Stimulated activated naive CD4-positive, alpha-beta T cell (primary cell): ENCODE results near the gene CCSER2.
"Not testable (repeated sequence)": the region's sequence is repeated elsewhere in the genome, so short reads cannot be mapped to it uniquely, and the experiment has no call there.

ENCODE experiments used
- DNase-seq, 6 experiments: peaks; one replicate each; lab custom pipeline; 2025; lab: John Stamatoyannopoulos, UW

The CCSER2 gene

DNA sequence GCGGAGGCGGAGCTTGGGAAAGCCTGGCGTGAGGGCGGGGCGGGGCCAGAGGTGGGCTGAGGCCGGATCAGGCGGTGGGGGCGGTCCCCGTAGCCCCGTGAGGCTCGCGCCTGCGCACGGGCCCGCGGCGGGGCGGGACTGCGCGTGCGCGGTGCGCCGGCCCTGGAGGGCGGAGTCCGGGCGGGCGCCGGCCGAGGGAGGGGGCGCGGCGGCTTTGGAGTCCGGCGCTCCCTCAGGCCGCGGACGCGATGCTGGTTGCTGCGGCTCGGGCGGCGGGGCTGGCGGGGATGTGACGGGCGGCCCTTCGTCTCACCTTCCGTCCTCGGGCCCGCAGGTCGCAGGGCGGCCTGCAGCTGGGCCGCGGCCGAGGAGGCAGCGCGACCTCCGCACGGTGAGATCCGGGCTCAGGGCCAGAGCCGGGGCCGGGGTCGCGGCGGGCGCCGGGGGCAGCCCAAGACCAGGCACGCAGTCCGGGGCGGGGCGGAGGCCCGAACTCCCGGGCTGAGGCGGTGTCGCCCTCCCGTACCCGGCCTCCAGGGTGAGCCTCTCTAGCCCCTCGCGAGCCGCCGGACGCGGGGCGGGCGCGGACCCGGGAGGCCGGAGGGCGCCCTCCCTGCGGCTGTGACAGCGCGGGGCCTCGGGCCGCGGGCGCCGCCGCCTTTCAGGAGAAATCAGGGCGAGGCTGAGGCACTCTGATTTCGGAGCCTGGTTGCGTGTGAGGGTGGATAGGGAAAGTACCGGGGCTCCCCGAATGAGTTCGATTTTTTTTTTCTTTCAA lies at the start of gene CCSER2:
Gene CCSER2, plus strand, starts transcription at position 172 of the 778 bp plus-strand sequence. CDS start 42,464 bp downstream, outside the sequence.
- peak; percentile 77 to 90 (median 84) for DNase-seq

- not testable (repeated sequence) for DNase-seq
These were observed 48.4 kb upstream of the CCSER2 start for GRCh38 chr10:84279876-84280475.

- DNase-seq: no peak
These were observed 41.7 kb upstream of the CCSER2 start for GRCh38 chr10:84286695-84287094.

GRCh38 chr10:84288151-84288550 lies 40.2 kb upstream of the CCSER2 start:
- DNase-seq: no peak

DNA sequence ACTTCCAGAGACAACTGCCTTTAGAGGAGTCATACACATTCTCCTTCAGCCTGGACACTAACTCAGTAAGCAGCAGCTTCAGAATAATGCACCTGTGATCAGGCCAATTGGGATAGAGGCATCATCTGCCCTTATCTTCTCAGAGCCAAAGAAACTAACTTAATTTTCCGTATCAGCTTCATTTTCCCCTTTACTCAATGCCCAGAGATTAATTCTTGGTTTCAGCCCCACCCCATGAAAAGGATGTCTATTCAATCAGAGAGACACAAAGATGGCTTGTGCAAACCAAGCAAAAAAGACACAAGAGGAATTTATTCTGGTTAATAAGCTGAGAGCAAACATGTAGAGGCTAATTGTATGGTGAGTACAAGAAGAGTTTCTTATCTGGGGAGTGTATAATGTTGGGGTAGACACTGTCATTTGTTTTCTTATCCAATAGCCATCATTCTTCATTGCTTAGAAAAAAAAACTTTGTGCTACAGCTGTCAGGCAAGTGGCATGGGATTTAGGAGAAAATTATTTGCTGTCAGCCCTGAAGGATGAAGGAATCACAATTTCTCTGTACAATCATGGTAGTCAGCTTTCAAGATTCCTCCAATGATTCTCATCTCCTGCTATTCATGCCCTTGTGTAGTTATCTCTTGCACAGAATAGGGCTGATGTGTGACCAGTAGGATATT lies 38.7 kb upstream of the CCSER2 start:
- DNase-seq: no peak

DNA sequence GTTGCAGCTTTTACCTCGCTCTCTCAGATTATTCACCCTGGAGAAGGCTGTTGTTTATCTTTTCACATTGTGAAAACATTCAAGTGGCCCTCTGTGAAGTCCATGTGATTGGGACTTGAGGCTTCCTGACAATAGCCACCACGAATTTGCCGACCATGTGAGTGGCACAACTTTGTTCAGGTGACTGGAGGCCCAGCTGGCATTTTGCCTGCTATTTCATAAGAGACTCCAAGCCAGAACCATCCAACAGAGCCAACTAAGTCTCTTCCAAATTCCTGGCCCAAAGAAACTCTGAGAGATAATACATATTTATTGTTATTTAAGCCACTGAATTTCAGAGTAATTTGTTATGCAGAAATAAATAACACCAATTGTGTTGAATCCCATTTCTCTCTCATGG lies 38.2 kb upstream of the CCSER2 start:
- no peak for DNase-seq

- no peak for DNase-seq
These were observed 37.0 kb upstream of the CCSER2 start for GRCh38 chr10:84291384-84291783.

- no peak for DNase-seq
These were observed 35.9 kb upstream of the CCSER2 start for GRCh38 chr10:84292502-84292901.

GRCh38 chr10:84293171-84293570 lies 35.2 kb upstream of the CCSER2 start:
- DNase-seq: no peak

DNA sequence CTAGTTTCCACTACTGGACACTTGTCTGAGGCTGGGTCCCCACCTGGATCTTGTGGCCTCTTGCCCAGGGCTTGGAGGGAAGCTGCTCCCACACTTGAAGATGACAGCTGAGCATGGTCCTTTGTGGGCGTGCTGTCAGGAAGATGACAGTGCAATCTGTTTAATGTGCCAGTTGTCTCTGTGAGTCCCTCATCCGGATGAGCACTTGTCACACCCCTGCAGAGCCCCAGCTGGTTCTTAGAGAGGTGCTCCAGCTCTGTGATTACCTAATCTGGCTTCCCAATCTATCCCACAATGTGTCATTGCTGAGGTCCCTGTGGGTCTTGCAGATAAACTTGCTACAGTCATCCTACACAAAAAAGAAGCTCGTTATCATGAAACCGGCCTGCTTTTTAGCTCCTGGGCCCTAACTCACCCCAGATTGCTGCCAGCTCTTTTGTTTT lies 34.8 kb upstream of the CCSER2 start:
- DNase-seq: no peak

GRCh38 chr10:84294766-84295447 lies 33.5 kb upstream of the CCSER2 start:
- no peak for DNase-seq

- no peak for DNase-seq
These were observed 32.1 kb upstream of the CCSER2 start for GRCh38 chr10:84296091-84296981.

- DNase-seq: no peak
These were observed 30.3 kb upstream of the CCSER2 start for GRCh38 chr10:84298057-84298456.

DNA sequence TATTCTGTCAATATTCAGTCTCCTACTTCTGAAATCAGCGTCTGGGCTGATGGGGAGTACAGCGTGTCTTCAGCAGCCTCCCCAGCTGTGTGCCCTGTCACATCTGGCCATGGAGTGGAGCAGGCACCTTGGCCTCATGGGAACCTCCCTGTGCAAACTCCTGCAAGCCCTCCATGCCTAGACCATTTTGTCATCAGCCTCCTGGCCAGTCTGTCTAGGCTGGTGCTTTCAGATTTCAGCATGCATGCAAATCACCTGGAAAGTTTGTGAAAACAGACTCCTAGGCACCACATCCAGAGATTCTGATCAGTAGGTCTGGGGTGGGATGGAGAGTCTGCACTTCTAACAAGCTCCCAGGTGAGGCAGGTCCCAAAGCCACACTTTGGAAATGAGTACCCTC lies 26.2 kb upstream of the CCSER2 start:
- DNase-seq: no peak

GRCh38 chr10:84306751-84307384 lies 21.5 kb upstream of the CCSER2 start:
- no peak for DNase-seq

DNA sequence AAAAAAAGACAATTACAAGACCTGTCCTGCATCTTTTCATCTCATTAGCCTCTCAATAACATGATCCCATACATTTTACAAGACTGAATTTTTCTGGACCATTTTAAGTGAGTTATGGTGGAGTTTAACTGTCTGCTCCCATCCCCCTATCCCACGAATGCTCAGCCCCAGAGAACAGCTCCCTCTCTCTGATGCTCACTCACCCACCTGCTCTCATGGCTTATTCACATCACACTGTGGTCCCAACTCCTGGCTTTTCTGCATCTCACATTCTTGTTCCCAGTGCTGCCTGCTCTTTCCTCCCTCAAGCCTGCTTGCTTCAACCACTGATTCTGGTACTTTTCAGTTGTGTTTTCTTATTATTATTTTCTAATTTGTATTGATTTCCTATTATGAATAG lies 20.4 kb upstream of the CCSER2 start:
- DNase-seq: no peak

GRCh38 chr10:84308481-84309304 lies 19.7 kb upstream of the CCSER2 start:
- DNase-seq: peak in 2 of 6 experiments; percentile 20 to 41

- DNase-seq: no peak
These were observed 17.9 kb upstream of the CCSER2 start for GRCh38 chr10:84310470-84310869.

- DNase-seq: no peak
These were observed 16.8 kb upstream of the CCSER2 start for GRCh38 chr10:84311576-84311975.

DNA sequence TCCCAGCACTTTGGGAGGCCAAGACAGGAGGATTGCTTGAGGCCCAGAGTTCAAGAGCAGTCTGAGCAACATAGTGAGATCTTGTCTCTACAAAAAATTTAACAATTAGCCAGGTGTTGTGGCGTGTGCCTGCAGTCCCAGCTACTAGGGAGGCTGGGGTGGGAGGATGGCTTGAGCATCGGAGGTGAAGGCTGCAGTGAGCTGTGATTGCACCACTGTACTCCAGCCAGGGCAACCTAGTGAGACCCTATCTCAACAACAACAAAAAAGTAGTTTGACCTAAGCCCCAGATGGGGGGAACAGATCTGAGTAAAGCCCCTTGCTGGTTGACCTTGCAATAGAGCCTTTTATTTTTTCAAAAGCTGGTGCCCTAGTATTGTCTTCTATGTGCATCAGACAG lies 15.6 kb upstream of the CCSER2 start:
- no peak for DNase-seq
